IMR-90 (cell line): ENCODE data around the gene PARP3. TPM values are rescaled to one million over a fixed set of nuclear protein-coding genes. Genes with fewer than 3 reads are reported as not detected.

Experiments
- ATAC-seq: fragments of 200-7000 bp; cut with Tn5 transposase; 2 replicates; pipeline ENCODE4 v1.9.1; 2020; ENCODE audit warnings: low read depth, mild to moderate bottlenecking, moderate library complexity
- BruUV-seq: library from RNA; stranded (reverse); fragments of 400-500 nt; replicated peaks from 2 replicates; lab custom pipeline; 2021; lab: Mats Ljungman, UMichigan
- CTCF ChIA-PET: fragments of 300-600 bp; formaldehyde crosslinking; extraction: SDS; loops from one replicate; lab custom pipeline; 2021; ENCODE audit warnings: antibody characterized with exemption; lab: Yijun Ruan, JAX
- POLR2A ChIA-PET: fragments of 300-600 bp; sonication (Branson Sonifier 250); formaldehyde crosslinking; loops from one replicate; lab custom pipeline; 2022; ENCODE audit warnings: antibody characterized with exemption; ENCODE audit not compliant: unreplicated experiment; lab: Charles Lee
- DNase-seq: peaks from one replicate; pipeline ENCODE4 v3.0.0; 2013
- H2AFZ ChIP-seq: replicated peaks from 2 replicates; pipeline ENCODE3; 2013; ENCODE audit warnings: low read length, mild to moderate bottlenecking; ENCODE audit not compliant: poor library complexity
- H2AK5ac ChIP-seq: 2 replicates; pipeline ENCODE4 v1.6.1; 2013; ENCODE audit warnings: low read depth, low read length, inconsistent platforms
- H2AK9ac ChIP-seq: replicated peaks from 2 replicates; pipeline ENCODE3; 2013; ENCODE audit warnings: mild to moderate bottlenecking, low read depth, low read length, moderate library complexity; ENCODE audit not compliant: poor library complexity
- H2BK120ac ChIP-seq: 2 replicates; pipeline ENCODE4 v1.6.1; 2013; ENCODE audit warnings: low read depth, low read length, inconsistent platforms
- H2BK15ac ChIP-seq: 3 replicates; pipeline ENCODE4 v1.6.1; 2013; ENCODE audit warnings: low read depth, low read length, inconsistent platforms
- H2BK20ac ChIP-seq: 2 replicates; pipeline ENCODE4 v1.6.1; 2013; ENCODE audit warnings: low read depth, mild to moderate bottlenecking, inconsistent platforms, low read length, moderate library complexity
- H2BK5ac ChIP-seq: 2 replicates; pipeline ENCODE4 v1.6.1; 2013; ENCODE audit warnings: mild to moderate bottlenecking, low read depth, low read length, inconsistent platforms; ENCODE audit not compliant: poor library complexity, severe bottlenecking
- H3K14ac ChIP-seq: replicated peaks from 2 replicates; pipeline ENCODE4 v1.6.1; 2013; ENCODE audit warnings: low read depth, low read length, inconsistent platforms
- H3K18ac ChIP-seq: 2 replicates; pipeline ENCODE4 v1.6.1; 2013; ENCODE audit warnings: low read depth, low read length, control low read depth
- H3K23ac ChIP-seq: 2 replicates; pipeline ENCODE4 v1.6.1; 2013; ENCODE audit warnings: low read depth, low read length, inconsistent platforms
- H3K27ac ChIP-seq: 2 replicates; pipeline ENCODE4 v1.5.1; 2013; ENCODE audit warnings: mild to moderate bottlenecking, control low read depth, low read length; ENCODE audit not compliant: insufficient read depth
- H3K27me3 ChIP-seq: 2 replicates; pipeline ENCODE4 v1.6.1; 2013; ENCODE audit warnings: low read length; ENCODE audit not compliant: control insufficient read depth, insufficient read depth
- H3K36me3 ChIP-seq: 2 replicates; pipeline ENCODE4 v1.6.1; 2013; ENCODE audit warnings: low read length, mixed read lengths; ENCODE audit not compliant: control insufficient read depth, insufficient read depth
- H3K4ac ChIP-seq: 2 replicates; pipeline ENCODE4 v1.6.1; 2013; ENCODE audit warnings: low read depth, low read length, inconsistent platforms
- H3K4me1 ChIP-seq: 2 replicates; pipeline ENCODE4 v1.6.1; 2013; ENCODE audit warnings: low read length, mixed read lengths; ENCODE audit not compliant: control insufficient read depth, insufficient read depth
- H3K4me2 ChIP-seq: 2 replicates; pipeline ENCODE4 v1.6.1; 2013; ENCODE audit warnings: low read depth, mild to moderate bottlenecking, control low read depth, low read length, moderate library complexity
- H3K4me3 ChIP-seq: 2 replicates; pipeline ENCODE4 v1.5.1; 2013; ENCODE audit warnings: low read depth, mild to moderate bottlenecking, control low read depth, low read length, moderate library complexity; ENCODE audit not compliant: insufficient read depth
- H3K56ac ChIP-seq: 2 replicates; pipeline ENCODE4 v1.6.1; 2013; ENCODE audit warnings: low read length, inconsistent platforms; ENCODE audit not compliant: insufficient read depth; ENCODE audit errors: extremely low read depth
- H3K79me1 ChIP-seq, 2 experiments: 2 replicates each; pipeline ENCODE4 v1.6.1; 2013; ENCODE audit warnings: low read length in 2 of 2, inconsistent platforms in 1 of 2, low read depth in 1 of 2
- H3K9ac ChIP-seq: 2 replicates; pipeline ENCODE4 v1.6.1; 2013; ENCODE audit warnings: low read depth, low read length, control low read depth
- H3K9me1 ChIP-seq: 2 replicates; pipeline ENCODE4 v1.6.1; 2013; ENCODE audit warnings: low read length, inconsistent platforms; ENCODE audit not compliant: insufficient read depth
- H3K9me3 ChIP-seq: 2 replicates; pipeline ENCODE4 v1.6.1; 2013; ENCODE audit warnings: low read length; ENCODE audit not compliant: control insufficient read depth, insufficient read depth
- H4K20me1 ChIP-seq: 2 replicates; pipeline ENCODE4 v1.6.1; 2013; ENCODE audit warnings: low read length, inconsistent platforms; ENCODE audit not compliant: insufficient read depth
- H4K5ac ChIP-seq: 2 replicates; pipeline ENCODE4 v1.6.1; 2013; ENCODE audit warnings: mild to moderate bottlenecking, low read depth, low read length, control low read depth
- H4K8ac ChIP-seq, 2 experiments: 2 replicates each; pipeline ENCODE4 v1.6.1; 2013; ENCODE audit warnings: low read depth in 2 of 2, low read length in 2 of 2, control low read depth in 1 of 2, inconsistent platforms in 1 of 2
- H4K91ac ChIP-seq: 2 replicates; pipeline ENCODE4 v1.6.1; 2013; ENCODE audit warnings: low read depth, low read length, inconsistent platforms; ENCODE audit not compliant: insufficient read depth
- ELK1 ChIP-seq: fragments of 150-350 bp; IDR thresholded peaks from 2 replicates; pipeline ENCODE4 v1.6.1; 2016; ENCODE audit warnings: low read depth, mild to moderate bottlenecking, low read length, moderate library complexity, borderline replicate concordance
- MAZ ChIP-seq: IDR thresholded peaks from 2 replicates; pipeline ENCODE4 v1.6.1; 2012; ENCODE audit warnings: low read depth, mild to moderate bottlenecking, low read length, improper control_type of control experiment, moderate library complexity, borderline replicate concordance
- MXI1 ChIP-seq: IDR thresholded peaks from 2 replicates; pipeline ENCODE4 v1.6.1; 2012; ENCODE audit warnings: low read depth, mild to moderate bottlenecking, low read length, moderate library complexity, borderline replicate concordance
- POLR2A ChIP-seq: IDR thresholded peaks from 2 replicates; pipeline ENCODE4 v1.6.1; 2012; ENCODE audit warnings: mild to moderate bottlenecking, low read depth, low read length
- RAD21 ChIP-seq: IDR thresholded peaks from 2 replicates; pipeline ENCODE4 v1.6.1; 2012; ENCODE audit warnings: low read length, improper control_type of control experiment
- RFX5 ChIP-seq: IDR thresholded peaks from 2 replicates; pipeline ENCODE4 v1.8.0; 2012; ENCODE audit warnings: low read depth, mild to moderate bottlenecking, low read length, moderate library complexity
- SMC3 ChIP-seq: fragments of 150-350 bp; IDR thresholded peaks from 2 replicates; pipeline ENCODE4 v1.6.1; 2016; ENCODE audit warnings: low read depth, mild to moderate bottlenecking, antibody characterized with exemption, low read length, moderate library complexity
- WGBS, 2 experiments: methylation state at CpG; one replicate each; pipeline versions ENCODE4 v1.1.5 to v1.1.7; 2013; ENCODE audit warnings: missing lambda C conversion rate in 2 of 2; ENCODE audit not compliant: insufficient read length in 1 of 2; ENCODE audit errors: extremely low coverage in 2 of 2; 5-methylcytosine and 5-hydroxymethylcytosine counted together
- dilution Hi-C: fragments of 300-500 bp; cut with HindIII; formaldehyde crosslinking; loops from one replicate; pipeline ENCODE4 v1.14.3; 2018; ENCODE audit warnings: low sequenced_read_pairs; ENCODE audit not compliant: unreplicated experiment
- in situ Hi-C: fragments of 300-500 bp; cut with MboI; formaldehyde crosslinking; loops from 3 replicates; pipeline ENCODE4 v1.14.3; 2019; ENCODE audit warnings: low sequenced_read_pairs, inconsistent platforms, mixed read lengths
- intact Hi-C: fragments of 100-400 bp; cut with micrococcal nuclease; formaldehyde crosslinking; loops from 2 replicates; pipeline ENCODE4 v1.10.0; 2022
- polyA plus RNA-seq, 3 experiments: library from polyadenylated mRNA; depleted of rRNA; stranded (reverse); fragments of >200 nt; gene quantifications; 2 replicates each; pipeline ENCODE4 v1.2.3, GENCODE V29; 2012; ENCODE audit warnings: low replicate concordance in 1 of 3
- total RNA-seq: library from RNA; depleted of rRNA; stranded (reverse); fragments of >200 nt; gene quantifications from 2 replicates; pipeline ENCODE4 v1.2.3, GENCODE V29; 2012

Gene PARP3
- total and polyA plus RNA-seq, 2 of the 4 experiments (the other 2 are of a cell fraction): 16.3 to 22.0 TPM

DNA sequence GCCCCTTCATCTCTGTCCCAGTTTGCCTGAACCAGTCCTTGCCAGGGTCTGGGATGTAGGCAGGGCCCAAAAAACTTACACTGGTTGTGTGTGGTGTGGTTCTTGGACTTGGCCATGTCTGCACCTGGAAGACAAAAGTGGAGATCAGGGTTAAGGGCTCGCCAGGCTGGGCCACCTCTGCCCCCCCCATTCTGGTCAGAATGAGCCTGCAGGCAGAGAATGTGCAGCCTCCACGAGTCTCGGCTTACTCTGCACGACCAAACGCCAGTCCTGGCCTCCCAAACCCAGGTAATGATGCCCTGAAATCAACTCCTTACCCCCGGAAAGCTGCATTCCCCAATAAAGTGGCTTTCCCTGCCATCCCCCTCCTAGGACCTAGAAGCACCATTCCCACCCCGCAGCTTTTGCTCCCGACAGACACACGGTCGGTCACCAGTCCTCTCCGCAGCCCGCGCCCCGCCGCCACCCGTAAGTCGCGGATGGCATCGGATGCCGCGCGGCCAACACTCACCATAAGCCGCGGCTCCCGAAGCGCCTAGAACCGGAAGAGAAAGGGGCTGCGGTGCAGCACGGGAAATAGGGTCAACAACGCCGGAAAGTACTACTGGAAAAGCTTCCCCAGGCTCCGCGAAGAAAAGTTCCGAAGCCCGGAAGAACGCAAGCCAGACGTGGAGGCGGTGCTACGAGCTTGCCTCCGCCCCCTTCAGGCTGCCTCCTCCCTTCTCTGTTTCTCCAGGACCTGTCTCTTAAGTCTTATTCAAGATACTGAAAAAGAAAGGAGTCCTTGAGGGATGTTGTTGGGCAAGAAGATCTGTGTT, 53.4 kb downstream of the PARP3 start, which contains the start of gene RPL29:
Gene RPL29, minus strand, starts transcription at position 550 of the 818 bp plus-strand sequence. Its CDS starts 434 bp downstream, at position 116.
- TF ChIP-seq RAD21 (0 out of 2 replicates have a peak, but pooled peaks have one; percentile 12), SMC3 (peak; percentile 34), MXI1 (0 out of 2 replicates have a peak, but pooled peaks have one; percentile 48), POLR2A (peak; percentile 94), ELK1 (no peak), RFX5 (no peak), MAZ (peak; percentile 50; the same call in 1 of the 2 replicates)
- no peak within 1 kb of the TSS for H2BK20ac ChIP-seq
- H2BK120ac ChIP-seq: no peak within 1 kb of the TSS
- H3K23ac ChIP-seq: peak within 1 kb of the TSS; percentile 67
- H3K9ac ChIP-seq: peak within 1 kb of the TSS; percentile 95
- peaks cover 18% of the 10 kb centered on the region; the same call in 1 of the 2 replicates for H4K20me1 ChIP-seq
- peak within 1 kb of the TSS; percentile 94 to 95 for H4K8ac ChIP-seq
- H4K91ac ChIP-seq: peak within 1 kb of the TSS; percentile 93
- POLR2A ChIA-PET: interaction anchor here (0.6 to 0.7 kb wide), 5 partner anchors 9 to 170 kb away, joined by 3 to 9 read pairs (median 4); no protein-coding TSS in a partner anchor
- H2BK5ac ChIP-seq: peak within 1 kb of the TSS; percentile 93
- intact Hi-C loops (loop anchor here (2.0 to 5.0 kb wide), 2 partner anchors 53 to 202 kb away; partner anchors contain the start of genes ALAS1 and PARP3), dilution Hi-C loops (no loop called here), in situ Hi-C loops (no loop called here)
- H3K4me2 ChIP-seq: peak within 1 kb of the TSS; percentile 76
- H2BK15ac ChIP-seq: no peak within 1 kb of the TSS
- DNase-seq: peak; percentile 94
- CTCF ChIA-PET: interaction anchor here (0.7 to 1.3 kb wide), 2 partner anchors 22 to 99 kb away, joined by 5 read pairs; partner anchors contain the start of gene ABHD14B
- no peak within 1 kb of the TSS for H3K18ac ChIP-seq
- peak within 1 kb of the TSS; percentile 78 for H3K27ac ChIP-seq
- peak within 1 kb of the TSS; percentile 89 for H2AFZ ChIP-seq
- H3K56ac ChIP-seq: peak within 1 kb of the TSS; percentile 85
- H3K4me1 ChIP-seq: peaks cover 5% of the 10 kb centered on the region
- H3K9me3 ChIP-seq: no peaks in the 10 kb centered on the region
- H2AK9ac ChIP-seq: peak within 1 kb of the TSS; percentile 98
- H3K27me3 ChIP-seq: no peaks in the 10 kb centered on the region
- peak within 1 kb of the TSS; percentile 95 for H2AK5ac ChIP-seq
- peak within 1 kb of the TSS; percentile 77 for H3K4me3 ChIP-seq
- H3K36me3 ChIP-seq: peaks cover 29% of the 10 kb centered on the region
- BruUV-seq: no TSS peak
- peak within 1 kb of the TSS; percentile 96 for H3K14ac ChIP-seq
- peak; percentile 96 for ATAC-seq
- H3K9me1 ChIP-seq: peaks cover 3% of the 10 kb centered on the region
- peak within 1 kb of the TSS; percentile 96 for H3K4ac ChIP-seq
- WGBS, 2 experiments: 0% methylated on average over 9 of the region's 40 CpGs; no CpG with 5 or more reads in 1 of the 2 experiments
- H4K5ac ChIP-seq: peak within 1 kb of the TSS; percentile 85
- H3K79me1 ChIP-seq: peaks cover 24 to 38% of the 10 kb centered on the region in 2 experiments; a peak in 3 of 4 replicates
